SK-N-SH (cell line): ENCODE results near the gene RNU1-2. TPM values are rescaled to one million over a fixed set of nuclear protein-coding genes. Genes with fewer than 3 reads are reported as not detected.

Source experiments
- CTCF ChIA-PET: fragments of 300-600, 350-600 bp; formaldehyde crosslinking; extraction: SDS; loops from one replicate; lab custom pipeline; 2021; lab: Yijun Ruan, JAX
- POLR2A ChIA-PET: fragments of 350-600 bp; sonication (Branson Sonifier 250); formaldehyde crosslinking; extraction: SDS; loops from one replicate; lab custom pipeline; 2020; ENCODE audit warnings: antibody characterized with exemption, inconsistent platforms; lab: Yijun Ruan, JAX
- DNase-seq: peaks from one replicate; pipeline ENCODE4 v3.0.0; 2012
- H2AFZ ChIP-seq: fragments of 200-600 bp; sonication (generic); 2 replicates; pipeline ENCODE4 v1.8.1; 2016; ENCODE audit warnings: antibody characterized with exemption, mild to moderate bottlenecking, low read depth
- H3F3A ChIP-seq: fragments of 200-600 bp; sonication (generic); replicated peaks from 2 replicates; pipeline ENCODE3; 2016; ENCODE audit warnings: antibody characterized with exemption, mild to moderate bottlenecking; ENCODE audit not compliant: insufficient read depth
- H3K27ac ChIP-seq, 2 experiments: fragments of 200-500 bp in 1 of 2; fragments of 200-600 bp in 1 of 2; sonication (Bioruptor generic) in 1 of 2; sonication (generic), shearing (Covaris generic) in 1 of 2; 2 replicates each; pipeline versions ENCODE4 v1.5.1 to v1.6.1; 2014 to 2016; ENCODE audit warnings: low read depth in 2 of 2, inconsistent platforms in 1 of 2, low read length in 1 of 2, mild to moderate bottlenecking in 1 of 2, mixed read lengths in 1 of 2
- H3K27me3 ChIP-seq: fragments of 200-600 bp; sonication (generic), shearing (Covaris generic); 2 replicates; pipeline ENCODE4 v1.6.1; 2016; ENCODE audit warnings: mixed run types; ENCODE audit not compliant: insufficient read depth
- H3K36me3 ChIP-seq, 2 experiments: fragments of 200-500 bp in 1 of 2; fragments of 200-600 bp in 1 of 2; sonication (Bioruptor generic) in 1 of 2; sonication (generic) in 1 of 2; replicated peaks in 1 of 2; 2 replicates each; pipeline versions ENCODE3 to v1.5.1; 2014 to 2016; ENCODE audit warnings: low read length in 1 of 2, mild to moderate bottlenecking in 1 of 2; ENCODE audit not compliant: insufficient read depth in 2 of 2, control insufficient read depth in 1 of 2
- H3K4me1 ChIP-seq, 2 experiments: fragments of 200-500 bp in 1 of 2; fragments of 200-600 bp in 1 of 2; sonication (Bioruptor generic) in 1 of 2; sonication (generic), shearing (Covaris generic) in 1 of 2; 2 replicates each; pipeline versions ENCODE4 v1.5.1 to v1.6.1; 2014 to 2016; ENCODE audit warnings: low read depth in 1 of 2, low read length in 1 of 2, mixed run types in 1 of 2; ENCODE audit not compliant: insufficient read depth in 2 of 2, control insufficient read depth in 1 of 2
- H3K4me2 ChIP-seq: fragments of 200-600 bp; sonication (generic), shearing (Covaris generic); 2 replicates; pipeline ENCODE4 v1.6.1; 2017; ENCODE audit warnings: mixed run types
- H3K4me3 ChIP-seq, 2 experiments: fragments of 200-500 bp in 1 of 2; fragments of 200-600 bp in 1 of 2; sonication (Bioruptor generic) in 1 of 2; sonication (generic), shearing (Covaris generic) in 1 of 2; 2 replicates each; pipeline versions ENCODE4 v1.5.1 to v1.8.1; 2014 to 2016; ENCODE audit warnings: low read depth in 2 of 2, inconsistent platforms in 1 of 2, low read length in 1 of 2, mild to moderate bottlenecking in 1 of 2, mixed read lengths in 1 of 2, moderate library complexity in 1 of 2
- H3K79me2 ChIP-seq: fragments of 200-600 bp; sonication (generic); 2 replicates; pipeline ENCODE4 v1.8.1; 2017; ENCODE audit warnings: mild to moderate bottlenecking; ENCODE audit not compliant: insufficient read depth
- H3K9ac ChIP-seq: fragments of 200-600 bp; sonication (generic); 2 replicates; pipeline ENCODE4 v1.6.1; 2017; ENCODE audit warnings: mixed run types
- H3K9me2 ChIP-seq: fragments of 200-600 bp; sonication (generic); 2 replicates; pipeline ENCODE4 v1.6.1; 2017; ENCODE audit warnings: mixed run types
- H3K9me3 ChIP-seq: fragments of 200-600 bp; sonication (generic); 2 replicates; pipeline ENCODE4 v1.6.1; 2017; ENCODE audit warnings: mixed run types, mild to moderate bottlenecking, moderate library complexity
- H4K20me1 ChIP-seq: fragments of 200-600 bp; sonication (generic); 2 replicates; pipeline ENCODE4 v1.6.1; 2017; ENCODE audit warnings: mild to moderate bottlenecking, mixed run types; ENCODE audit not compliant: insufficient read depth
- CHD2 ChIP-seq: fragments of 150-350 bp; IDR thresholded peaks from 2 replicates; pipeline ENCODE4 v1.6.1; 2018; ENCODE audit warnings: low read length; ENCODE audit not compliant: partially characterized antibody
- EP300 ChIP-seq, 2 experiments: IDR thresholded peaks; 2 replicates each; pipeline versions ENCODE4 v1.4.0 to v1.6.1; 2012; ENCODE audit warnings: borderline replicate concordance in 1 of 2, low read depth in 1 of 2, low read length in 1 of 2
- EZH2phosphoT487 ChIP-seq: fragments of 200-600 bp; sonication (generic); IDR thresholded peaks from 2 replicates; pipeline ENCODE4 v1.6.1; 2017; ENCODE audit warnings: low read depth, mixed run types, mild to moderate bottlenecking, antibody characterized with exemption, moderate library complexity, borderline replicate concordance
- FOSL2 ChIP-seq: IDR thresholded peaks from 2 replicates; pipeline ENCODE4 v1.4.0; 2012; ENCODE audit warnings: low read depth, mild to moderate bottlenecking, moderate library complexity, borderline replicate concordance
- FOXM1 ChIP-seq: IDR thresholded peaks from 2 replicates; pipeline ENCODE4 v1.4.0; 2012; ENCODE audit warnings: low read depth, mild to moderate bottlenecking
- GABPA ChIP-seq: IDR thresholded peaks from 2 replicates; pipeline ENCODE4 v1.4.0; 2012; ENCODE audit warnings: low read depth, mild to moderate bottlenecking
- MAX ChIP-seq: IDR thresholded peaks from 2 replicates; pipeline ENCODE4 v1.4.0; 2012; ENCODE audit warnings: low read depth
- MEF2A ChIP-seq: IDR thresholded peaks from 2 replicates; pipeline ENCODE4 v1.4.0; 2012; ENCODE audit warnings: low read depth, borderline replicate concordance
- MXI1 ChIP-seq: IDR thresholded peaks from 2 replicates; pipeline ENCODE4 v1.6.1; 2012; ENCODE audit warnings: mild to moderate bottlenecking, low read depth, low read length, improper control_type of control experiment
- RAD21 ChIP-seq: IDR thresholded peaks from 2 replicates; pipeline ENCODE4 v1.6.1; 2012; ENCODE audit warnings: mild to moderate bottlenecking, low read length
- RCOR1 ChIP-seq: fragments of 150-350 bp; IDR thresholded peaks from 2 replicates; pipeline ENCODE4 v1.6.1; 2017; ENCODE audit warnings: antibody characterized with exemption, low read length
- RXRA ChIP-seq: IDR thresholded peaks from 2 replicates; pipeline ENCODE4 v1.4.0; 2012; ENCODE audit warnings: low read depth, mild to moderate bottlenecking, borderline replicate concordance
- SMC3 ChIP-seq: IDR thresholded peaks from 2 replicates; pipeline ENCODE4 v1.6.1; 2012; ENCODE audit warnings: low read depth, low read length, improper control_type of control experiment
- TCF12 ChIP-seq: IDR thresholded peaks from 2 replicates; pipeline ENCODE4 v1.4.0; 2012
- TEAD4 ChIP-seq: IDR thresholded peaks from 2 replicates; pipeline ENCODE4 v1.4.0; 2012; ENCODE audit warnings: mild to moderate bottlenecking, borderline replicate concordance; ENCODE audit not compliant: insufficient read depth
- YY1 ChIP-seq: IDR thresholded peaks from 2 replicates; pipeline ENCODE4 v1.4.0; 2012; ENCODE audit warnings: low read depth, mild to moderate bottlenecking
- WGBS: methylation state at CpG from one replicate; pipeline ENCODE4 v1.1.6; 2017; ENCODE audit warnings: low lambda C conversion rate; 5-methylcytosine and 5-hydroxymethylcytosine counted together
- polyA plus RNA-seq, 3 experiments: library from polyadenylated mRNA; depleted of rRNA; stranded (reverse); fragments of >200 nt; gene quantifications; 2 replicates each; pipeline ENCODE4 v1.2.3, GENCODE V29; 2012
- TF ChIP-seq, protein P1 (sequence below): IDR thresholded peaks from 2 replicates; pipeline ENCODE4; 2012
- TF ChIP-seq, protein P2 (sequence below): IDR thresholded peaks from 2 replicates; pipeline ENCODE4 v1.6.1; 2012; ENCODE audit warnings: mild to moderate bottlenecking, low read depth, low read length, moderate library complexity
- TF ChIP-seq, protein P3 (sequence below): fragments of 150-350 bp; IDR thresholded peaks from 2 replicates; pipeline ENCODE4 v1.6.1; 2016; ENCODE audit warnings: mild to moderate bottlenecking, low read depth, low read length

The RNU1-2 gene
- polyA plus RNA-seq, 1 of the 3 experiments (the other 2 are of a cell fraction) = not detected

GRCh38 chr1:16903054-16903453 lies 7.3 kb downstream of the RNU1-2 start (continued):
- TF ChIP-seq, protein P1, sequence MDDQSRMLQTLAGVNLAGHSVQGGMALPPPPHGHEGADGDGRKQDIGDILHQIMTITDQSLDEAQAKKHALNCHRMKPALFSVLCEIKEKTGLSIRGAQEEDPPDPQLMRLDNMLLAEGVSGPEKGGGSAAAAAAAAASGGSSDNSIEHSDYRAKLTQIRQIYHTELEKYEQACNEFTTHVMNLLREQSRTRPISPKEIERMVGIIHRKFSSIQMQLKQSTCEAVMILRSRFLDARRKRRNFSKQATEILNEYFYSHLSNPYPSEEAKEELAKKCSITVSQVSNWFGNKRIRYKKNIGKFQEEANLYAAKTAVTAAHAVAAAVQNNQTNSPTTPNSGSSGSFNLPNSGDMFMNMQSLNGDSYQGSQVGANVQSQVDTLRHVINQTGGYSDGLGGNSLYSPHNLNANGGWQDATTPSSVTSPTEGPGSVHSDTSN = peak; percentile 60
- TF ChIP-seq SMC3 = no peak
- 0 out of 2 replicates have a peak, but pooled peaks have one; percentile 16 for TF ChIP-seq MAX
- TF ChIP-seq RXRA = no peak
- TF ChIP-seq, all 33 proteins: peak for 4

DNA sequence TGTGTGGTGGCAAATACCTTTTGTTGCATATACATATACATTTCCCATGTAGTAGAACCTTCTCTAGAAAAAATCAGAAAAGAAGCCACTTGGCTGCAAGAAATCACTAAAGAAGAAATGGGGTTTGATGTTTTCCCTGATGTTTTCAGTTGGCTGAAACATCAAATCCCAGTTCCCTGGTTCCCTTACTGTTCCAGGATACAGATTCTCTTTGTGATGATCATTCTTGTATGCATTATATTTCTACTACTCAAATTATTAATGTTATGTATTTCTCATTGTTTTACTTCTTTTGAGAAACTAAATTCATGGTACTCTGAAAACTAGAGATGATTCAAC lies 7.6 kb downstream of the RNU1-2 start:
- peaks cover 14 to 19% of the 10 kb centered on the region in 2 experiments for H3K4me1 ChIP-seq
- peak overlapping the region; percentile 85 for H3K4me2 ChIP-seq
- 0 out of 2 replicates have a peak, but pooled peaks have one; percentile 5 for TF ChIP-seq YY1
- TF ChIP-seq CHD2 = no peak
- peak overlapping the region; percentile 94 for H3K9ac ChIP-seq
- ChIA-PET CTCF (interaction anchor here (0.9 to 2.3 kb wide), 2 partner anchors 57 to 196 kb away, joined by 4 to 19 read pairs; no protein-coding TSS in a partner anchor), POLR2A (interaction anchor here (0.6 to 1.1 kb wide), 3 partner anchors 24 to 57 kb away, joined by 3 to 4 read pairs (median 4); no protein-coding TSS in a partner anchor)
- H4K20me1 ChIP-seq = no peaks in the 10 kb centered on the region; the same call in 1 of the 2 replicates
- H3K27me3 ChIP-seq = no peaks in the 10 kb centered on the region
- H3K36me3 ChIP-seq = no peaks in the 10 kb centered on the region
- no peaks in the 10 kb centered on the region for H3K79me2 ChIP-seq
- no peak for DNase-seq
- H3K27ac ChIP-seq = peak overlapping the region; percentile 99 to 100
- peaks cover 51% of the 10 kb centered on the region for H3F3A ChIP-seq
- no peaks in the 10 kb centered on the region for H3K9me2 ChIP-seq
- peak overlapping the region; percentile 87 for H2AFZ ChIP-seq
- H3K9me3 ChIP-seq = no peaks in the 10 kb centered on the region
- H3K4me3 ChIP-seq = peak overlapping the region; percentile 59 to 65

DNA sequence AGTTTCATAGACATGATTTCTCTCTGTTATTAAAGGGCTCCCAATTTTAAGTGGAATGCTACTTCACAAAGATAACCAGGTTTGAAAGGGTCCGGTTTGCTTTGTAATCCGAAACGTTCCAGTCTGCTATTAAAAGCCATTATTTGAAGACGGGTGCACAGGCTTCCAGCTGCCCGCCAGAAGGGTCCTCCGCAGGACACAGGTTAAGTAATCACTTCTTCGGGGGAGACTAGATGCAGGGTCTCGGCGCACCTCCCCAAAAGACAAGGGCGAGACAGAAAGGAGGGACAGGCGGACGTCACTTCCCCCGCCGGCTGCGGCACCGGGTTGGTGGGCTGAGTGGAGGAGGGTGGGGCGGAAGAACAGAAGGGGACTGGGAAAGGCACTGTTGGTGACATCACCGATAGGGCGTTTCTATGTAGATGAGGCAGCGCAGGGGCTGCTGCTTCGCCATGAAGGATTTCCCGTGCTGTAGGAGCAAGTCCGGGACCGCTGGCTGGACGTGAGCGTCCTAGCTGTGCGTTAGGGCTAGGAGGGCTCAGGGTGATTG lies 8.9 kb downstream of the RNU1-2 start:
- CTCF ChIA-PET = interaction anchor here (0.6 to 2.3 kb wide), 5 partner anchors 56 to 988 kb away, joined by 3 to 19 read pairs (median 3); no protein-coding TSS in a partner anchor
- DNase-seq = peak; percentile 94
- TF ChIP-seq EP300 (IDR thresholded peaks at IDR 0.05; ENCODE audit: borderline replicate concordance in 1 of 2, low read depth in 1 of 2, low read length in 1 of 2) (no peak), FOSL2 (0 out of 2 replicates have a peak, but pooled peaks have one; percentile 12), RCOR1 (peak; percentile 48), MEF2A (no peak), TCF12 (no peak), RAD21 (no peak), GABPA (peak; percentile 85), MXI1 (peak; percentile 6; the same call in 1 of the 2 replicates), TEAD4 (no peak), FOXM1 (no peak), SMC3 (no peak), CHD2 (no peak), EZH2phosphoT487 (no peak)
- TF ChIP-seq, protein P2, sequence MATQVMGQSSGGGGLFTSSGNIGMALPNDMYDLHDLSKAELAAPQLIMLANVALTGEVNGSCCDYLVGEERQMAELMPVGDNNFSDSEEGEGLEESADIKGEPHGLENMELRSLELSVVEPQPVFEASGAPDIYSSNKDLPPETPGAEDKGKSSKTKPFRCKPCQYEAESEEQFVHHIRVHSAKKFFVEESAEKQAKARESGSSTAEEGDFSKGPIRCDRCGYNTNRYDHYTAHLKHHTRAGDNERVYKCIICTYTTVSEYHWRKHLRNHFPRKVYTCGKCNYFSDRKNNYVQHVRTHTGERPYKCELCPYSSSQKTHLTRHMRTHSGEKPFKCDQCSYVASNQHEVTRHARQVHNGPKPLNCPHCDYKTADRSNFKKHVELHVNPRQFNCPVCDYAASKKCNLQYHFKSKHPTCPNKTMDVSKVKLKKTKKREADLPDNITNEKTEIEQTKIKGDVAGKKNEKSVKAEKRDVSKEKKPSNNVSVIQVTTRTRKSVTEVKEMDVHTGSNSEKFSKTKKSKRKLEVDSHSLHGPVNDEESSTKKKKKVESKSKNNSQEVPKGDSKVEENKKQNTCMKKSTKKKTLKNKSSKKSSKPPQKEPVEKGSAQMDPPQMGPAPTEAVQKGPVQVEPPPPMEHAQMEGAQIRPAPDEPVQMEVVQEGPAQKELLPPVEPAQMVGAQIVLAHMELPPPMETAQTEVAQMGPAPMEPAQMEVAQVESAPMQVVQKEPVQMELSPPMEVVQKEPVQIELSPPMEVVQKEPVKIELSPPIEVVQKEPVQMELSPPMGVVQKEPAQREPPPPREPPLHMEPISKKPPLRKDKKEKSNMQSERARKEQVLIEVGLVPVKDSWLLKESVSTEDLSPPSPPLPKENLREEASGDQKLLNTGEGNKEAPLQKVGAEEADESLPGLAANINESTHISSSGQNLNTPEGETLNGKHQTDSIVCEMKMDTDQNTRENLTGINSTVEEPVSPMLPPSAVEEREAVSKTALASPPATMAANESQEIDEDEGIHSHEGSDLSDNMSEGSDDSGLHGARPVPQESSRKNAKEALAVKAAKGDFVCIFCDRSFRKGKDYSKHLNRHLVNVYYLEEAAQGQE = no peak
- TF ChIP-seq, protein P3, sequence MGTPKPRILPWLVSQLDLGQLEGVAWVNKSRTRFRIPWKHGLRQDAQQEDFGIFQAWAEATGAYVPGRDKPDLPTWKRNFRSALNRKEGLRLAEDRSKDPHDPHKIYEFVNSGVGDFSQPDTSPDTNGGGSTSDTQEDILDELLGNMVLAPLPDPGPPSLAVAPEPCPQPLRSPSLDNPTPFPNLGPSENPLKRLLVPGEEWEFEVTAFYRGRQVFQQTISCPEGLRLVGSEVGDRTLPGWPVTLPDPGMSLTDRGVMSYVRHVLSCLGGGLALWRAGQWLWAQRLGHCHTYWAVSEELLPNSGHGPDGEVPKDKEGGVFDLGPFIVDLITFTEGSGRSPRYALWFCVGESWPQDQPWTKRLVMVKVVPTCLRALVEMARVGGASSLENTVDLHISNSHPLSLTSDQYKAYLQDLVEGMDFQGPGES = peak; percentile 22; the same call in 1 of the 2 replicates

More for the DNA sequence above, 8.9 kb downstream of the RNU1-2 start:
- Histone ChIP-seq H3K36me3 (no peaks in the 10 kb centered on the region), H2AFZ (peak overlapping the region; percentile 87), H3K9me3 (no peaks in the 10 kb centered on the region), H3K27me3 (no peaks in the 10 kb centered on the region), H3K4me2 (peak overlapping the region; percentile 85), H4K20me1 (no peaks in the 10 kb centered on the region; the same call in 1 of the 2 replicates), H3F3A (peaks cover 46% of the 10 kb centered on the region), H3K9ac (peak overlapping the region; percentile 94), H3K27ac (peak overlapping the region; percentile 99 to 100), H3K79me2 (no peaks in the 10 kb centered on the region), H3K4me3 (peak overlapping the region; percentile 59 to 65), H3K9me2 (no peaks in the 10 kb centered on the region), H3K4me1 (peaks cover 14 to 19% of the 10 kb centered on the region in 2 experiments)
- under 1% methylated on average over 27 of the region's 27 CpGs for WGBS
- POLR2A ChIA-PET = interaction anchor here (0.7 to 2.8 kb wide), 20 partner anchors 8 to 391 kb away, joined by 3 to 20 read pairs (median 6); partner anchors contain the start of genes CROCC, NBPF1 and RNU1-2
